IMR-90 (cell line): ENCODE measurements around the gene C17orf67. TPM values are rescaled to one million over a fixed set of nuclear protein-coding genes. Genes with fewer than 3 reads are reported as not detected.

Experiments
- ATAC-seq: fragments of 200-7000 bp; cut with Tn5 transposase; 2 replicates; pipeline ENCODE4 v1.9.1; 2020; ENCODE audit warnings: low read depth, mild to moderate bottlenecking, moderate library complexity
- BruUV-seq: library from RNA; stranded (reverse); fragments of 400-500 nt; replicated peaks from 2 replicates; lab custom pipeline; 2021; lab: Mats Ljungman, UMichigan
- CTCF ChIA-PET: fragments of 300-600 bp; formaldehyde crosslinking; extraction: SDS; loops from one replicate; lab custom pipeline; 2021; ENCODE audit warnings: antibody characterized with exemption; lab: Yijun Ruan, JAX
- POLR2A ChIA-PET: fragments of 300-600 bp; sonication (Branson Sonifier 250); formaldehyde crosslinking; loops from one replicate; lab custom pipeline; 2022; ENCODE audit warnings: antibody characterized with exemption; ENCODE audit not compliant: unreplicated experiment; lab: Charles Lee
- DNase-seq: peaks from one replicate; pipeline ENCODE4 v3.0.0; 2013
- H2AFZ ChIP-seq: replicated peaks from 2 replicates; pipeline ENCODE3; 2013; ENCODE audit warnings: low read length, mild to moderate bottlenecking; ENCODE audit not compliant: poor library complexity
- H2AK5ac ChIP-seq: 2 replicates; pipeline ENCODE4 v1.6.1; 2013; ENCODE audit warnings: low read depth, low read length, inconsistent platforms
- H2AK9ac ChIP-seq: replicated peaks from 2 replicates; pipeline ENCODE3; 2013; ENCODE audit warnings: mild to moderate bottlenecking, low read depth, low read length, moderate library complexity; ENCODE audit not compliant: poor library complexity
- H2BK120ac ChIP-seq: 2 replicates; pipeline ENCODE4 v1.6.1; 2013; ENCODE audit warnings: low read depth, low read length, inconsistent platforms
- H2BK15ac ChIP-seq: 3 replicates; pipeline ENCODE4 v1.6.1; 2013; ENCODE audit warnings: low read depth, low read length, inconsistent platforms
- H2BK20ac ChIP-seq: 2 replicates; pipeline ENCODE4 v1.6.1; 2013; ENCODE audit warnings: low read depth, mild to moderate bottlenecking, inconsistent platforms, low read length, moderate library complexity
- H2BK5ac ChIP-seq: 2 replicates; pipeline ENCODE4 v1.6.1; 2013; ENCODE audit warnings: mild to moderate bottlenecking, low read depth, low read length, inconsistent platforms; ENCODE audit not compliant: poor library complexity, severe bottlenecking
- H3K14ac ChIP-seq: replicated peaks from 2 replicates; pipeline ENCODE4 v1.6.1; 2013; ENCODE audit warnings: low read depth, low read length, inconsistent platforms
- H3K18ac ChIP-seq: 2 replicates; pipeline ENCODE4 v1.6.1; 2013; ENCODE audit warnings: low read depth, low read length, control low read depth
- H3K23ac ChIP-seq: 2 replicates; pipeline ENCODE4 v1.6.1; 2013; ENCODE audit warnings: low read depth, low read length, inconsistent platforms
- H3K27ac ChIP-seq: 2 replicates; pipeline ENCODE4 v1.5.1; 2013; ENCODE audit warnings: mild to moderate bottlenecking, control low read depth, low read length; ENCODE audit not compliant: insufficient read depth
- H3K27me3 ChIP-seq: 2 replicates; pipeline ENCODE4 v1.6.1; 2013; ENCODE audit warnings: low read length; ENCODE audit not compliant: control insufficient read depth, insufficient read depth
- H3K36me3 ChIP-seq: 2 replicates; pipeline ENCODE4 v1.6.1; 2013; ENCODE audit warnings: low read length, mixed read lengths; ENCODE audit not compliant: control insufficient read depth, insufficient read depth
- H3K4ac ChIP-seq: 2 replicates; pipeline ENCODE4 v1.6.1; 2013; ENCODE audit warnings: low read depth, low read length, inconsistent platforms
- H3K4me1 ChIP-seq: 2 replicates; pipeline ENCODE4 v1.6.1; 2013; ENCODE audit warnings: low read length, mixed read lengths; ENCODE audit not compliant: control insufficient read depth, insufficient read depth
- H3K4me2 ChIP-seq: 2 replicates; pipeline ENCODE4 v1.6.1; 2013; ENCODE audit warnings: low read depth, mild to moderate bottlenecking, control low read depth, low read length, moderate library complexity
- H3K4me3 ChIP-seq: 2 replicates; pipeline ENCODE4 v1.5.1; 2013; ENCODE audit warnings: low read depth, mild to moderate bottlenecking, control low read depth, low read length, moderate library complexity; ENCODE audit not compliant: insufficient read depth
- H3K56ac ChIP-seq: 2 replicates; pipeline ENCODE4 v1.6.1; 2013; ENCODE audit warnings: low read length, inconsistent platforms; ENCODE audit not compliant: insufficient read depth; ENCODE audit errors: extremely low read depth
- H3K79me1 ChIP-seq, 2 experiments: 2 replicates each; pipeline ENCODE4 v1.6.1; 2013; ENCODE audit warnings: low read length in 2 of 2, inconsistent platforms in 1 of 2, low read depth in 1 of 2
- H3K9ac ChIP-seq: 2 replicates; pipeline ENCODE4 v1.6.1; 2013; ENCODE audit warnings: low read depth, low read length, control low read depth
- H3K9me1 ChIP-seq: 2 replicates; pipeline ENCODE4 v1.6.1; 2013; ENCODE audit warnings: low read length, inconsistent platforms; ENCODE audit not compliant: insufficient read depth
- H3K9me3 ChIP-seq: 2 replicates; pipeline ENCODE4 v1.6.1; 2013; ENCODE audit warnings: low read length; ENCODE audit not compliant: control insufficient read depth, insufficient read depth
- H4K20me1 ChIP-seq: 2 replicates; pipeline ENCODE4 v1.6.1; 2013; ENCODE audit warnings: low read length, inconsistent platforms; ENCODE audit not compliant: insufficient read depth
- H4K5ac ChIP-seq: 2 replicates; pipeline ENCODE4 v1.6.1; 2013; ENCODE audit warnings: mild to moderate bottlenecking, low read depth, low read length, control low read depth
- H4K8ac ChIP-seq, 2 experiments: 2 replicates each; pipeline ENCODE4 v1.6.1; 2013; ENCODE audit warnings: low read depth in 2 of 2, low read length in 2 of 2, control low read depth in 1 of 2, inconsistent platforms in 1 of 2
- H4K91ac ChIP-seq: 2 replicates; pipeline ENCODE4 v1.6.1; 2013; ENCODE audit warnings: low read depth, low read length, inconsistent platforms; ENCODE audit not compliant: insufficient read depth
- BHLHE40 ChIP-seq: fragments of 150-350 bp; IDR thresholded peaks from 2 replicates; pipeline ENCODE4 v1.6.1; 2016; ENCODE audit warnings: mild to moderate bottlenecking, low read depth, low read length
- CEBPB ChIP-seq: IDR thresholded peaks from 2 replicates; pipeline ENCODE4 v1.6.1; 2012; ENCODE audit warnings: low read depth, low read length, improper control_type of control experiment
- CHD1 ChIP-seq: IDR thresholded peaks from 2 replicates; pipeline ENCODE4 v1.6.1; 2012; ENCODE audit warnings: low read depth, low read length, improper control_type of control experiment
- FOS ChIP-seq: fragments of 150-350 bp; IDR thresholded peaks from 2 replicates; pipeline ENCODE4 v1.6.1; 2016; ENCODE audit warnings: low read depth, low read length
- MAZ ChIP-seq: IDR thresholded peaks from 2 replicates; pipeline ENCODE4 v1.6.1; 2012; ENCODE audit warnings: low read depth, mild to moderate bottlenecking, low read length, improper control_type of control experiment, moderate library complexity, borderline replicate concordance
- MXI1 ChIP-seq: IDR thresholded peaks from 2 replicates; pipeline ENCODE4 v1.6.1; 2012; ENCODE audit warnings: low read depth, mild to moderate bottlenecking, low read length, moderate library complexity, borderline replicate concordance
- NFE2L2 ChIP-seq: fragments of 150-350 bp; IDR thresholded peaks from 2 replicates; pipeline ENCODE4 v1.6.1; 2016; ENCODE audit warnings: low read depth, mild to moderate bottlenecking, low read length
- POLR2A ChIP-seq: IDR thresholded peaks from 2 replicates; pipeline ENCODE4 v1.6.1; 2012; ENCODE audit warnings: mild to moderate bottlenecking, low read depth, low read length
- RCOR1 ChIP-seq: IDR thresholded peaks from 2 replicates; pipeline ENCODE4 v1.6.1; 2012; ENCODE audit warnings: mild to moderate bottlenecking, low read length, improper control_type of control experiment; ENCODE audit not compliant: insufficient replicate concordance
- SMC3 ChIP-seq: fragments of 150-350 bp; IDR thresholded peaks from 2 replicates; pipeline ENCODE4 v1.6.1; 2016; ENCODE audit warnings: low read depth, mild to moderate bottlenecking, antibody characterized with exemption, low read length, moderate library complexity
- whole genome bisulfite sequencing, 2 experiments: methylation state at CpG; one replicate each; pipeline versions ENCODE4 v1.1.5 to v1.1.7; 2013; ENCODE audit warnings: missing lambda C conversion rate in 2 of 2; ENCODE audit not compliant: insufficient read length in 1 of 2; ENCODE audit errors: extremely low coverage in 2 of 2; 5-methylcytosine and 5-hydroxymethylcytosine counted together
- dilution Hi-C: fragments of 300-500 bp; cut with HindIII; formaldehyde crosslinking; loops from one replicate; pipeline ENCODE4 v1.14.3; 2018; ENCODE audit warnings: low sequenced_read_pairs; ENCODE audit not compliant: unreplicated experiment
- in situ Hi-C: fragments of 300-500 bp; cut with MboI; formaldehyde crosslinking; loops from 3 replicates; pipeline ENCODE4 v1.14.3; 2019; ENCODE audit warnings: low sequenced_read_pairs, inconsistent platforms, mixed read lengths
- intact Hi-C: fragments of 100-400 bp; cut with micrococcal nuclease; formaldehyde crosslinking; loops from 2 replicates; pipeline ENCODE4 v1.10.0; 2022
- polyA plus RNA-seq, 3 experiments: library from polyadenylated mRNA; depleted of rRNA; stranded (reverse); fragments of >200 nt; gene quantifications; 2 replicates each; pipeline ENCODE4 v1.2.3, GENCODE V29; 2012; ENCODE audit warnings: low replicate concordance in 1 of 3
- total RNA-seq: library from RNA; depleted of rRNA; stranded (reverse); fragments of >200 nt; gene quantifications from 2 replicates; pipeline ENCODE4 v1.2.3, GENCODE V29; 2012
- TF ChIP-seq, protein P1 (sequence below): fragments of 150-350 bp; IDR thresholded peaks from 2 replicates; pipeline ENCODE4 v1.6.1; 2016; ENCODE audit warnings: low read depth, mild to moderate bottlenecking, low read length, moderate library complexity, borderline replicate concordance
- TF ChIP-seq, protein P2 (sequence below): conservative IDR thresholded peaks from 2 replicates; pipeline ENCODE4 v1.5.1; 2012; ENCODE audit warnings: mild to moderate bottlenecking, low read depth, low read length, improper control_type of control experiment
- TF ChIP-seq, protein P3 (sequence below): fragments of 150-350 bp; IDR thresholded peaks from 2 replicates; pipeline ENCODE4 v1.6.1; 2017; ENCODE audit warnings: mild to moderate bottlenecking, antibody characterized with exemption, low read length, low read depth

C17orf67 gene
- total and polyA plus RNA-seq, 2 of the 4 experiments (the other 2 are of a cell fraction) = 0.18 to 1.1 TPM

DNA sequence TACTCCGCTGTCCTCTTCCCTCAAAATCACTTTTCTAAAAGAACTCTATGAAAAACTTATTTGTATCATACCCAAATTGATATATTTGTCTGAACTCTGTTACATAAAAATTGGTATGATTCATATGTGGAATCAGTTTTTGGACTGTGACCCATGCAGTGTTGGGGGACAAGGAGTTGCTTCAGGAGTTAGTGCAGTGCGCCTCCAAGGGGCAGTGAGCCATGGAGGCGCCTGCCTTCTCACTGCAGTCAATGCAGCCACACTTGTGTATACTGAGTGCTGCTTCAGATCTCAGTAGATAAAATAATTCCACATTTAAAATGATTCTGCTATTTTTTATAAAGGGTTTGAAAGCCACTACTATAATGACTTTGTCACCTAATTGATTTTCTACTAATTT is 32.8 kb upstream of the C17orf67 start:
- Histone ChIP-seq H3K56ac (no peak overlapping the region), H2BK15ac (no peak overlapping the region), H3K4me2 (no peak overlapping the region), H3K9ac (no peak overlapping the region), H3K79me1 (no peaks in the 10 kb centered on the region), H2AK9ac (no peak overlapping the region), H2AK5ac (no peak overlapping the region), H3K14ac (no peak overlapping the region), H4K8ac (no peak overlapping the region), H4K5ac (no peak overlapping the region), H2BK20ac (no peak overlapping the region), H3K23ac (no peak overlapping the region), H2AFZ (no peak overlapping the region), H4K91ac (no peak overlapping the region), H3K36me3 (peaks cover 6% of the 10 kb centered on the region), H3K9me1 (peaks cover 5% of the 10 kb centered on the region; the same call in 1 of the 2 replicates), H2BK120ac (no peak overlapping the region), H3K27me3 (no peaks in the 10 kb centered on the region), H3K4me3 (no peak overlapping the region), H3K4me1 (peaks cover 4% of the 10 kb centered on the region), H3K4ac (no peak overlapping the region), H4K20me1 (no peaks in the 10 kb centered on the region), H3K9me3 (no peaks in the 10 kb centered on the region), H3K27ac (no peak overlapping the region), H3K18ac (no peak overlapping the region), H2BK5ac (no peak overlapping the region)
- no peak for ATAC-seq
- no CpG with 5 or more reads among the region's 3 CpGs for WGBS, 2 experiments
- ChIA-PET POLR2A (no interaction called here), CTCF (no interaction called here)
- no TSS peak for BruUV-seq
- in situ Hi-C loops = no loop called here
- DNase-seq = no peak
- dilution Hi-C loops = no loop called here
- intact Hi-C loops = no loop called here
- no peak for TF ChIP-seq CEBPB
- TF ChIP-seq BHLHE40 = no peak
- TF ChIP-seq MAZ = no peak
- no peak for TF ChIP-seq RCOR1
- TF ChIP-seq FOS = no peak
- TF ChIP-seq NFE2L2 = no peak
- TF ChIP-seq SMC3 = no peak
- TF ChIP-seq, protein P1, sequence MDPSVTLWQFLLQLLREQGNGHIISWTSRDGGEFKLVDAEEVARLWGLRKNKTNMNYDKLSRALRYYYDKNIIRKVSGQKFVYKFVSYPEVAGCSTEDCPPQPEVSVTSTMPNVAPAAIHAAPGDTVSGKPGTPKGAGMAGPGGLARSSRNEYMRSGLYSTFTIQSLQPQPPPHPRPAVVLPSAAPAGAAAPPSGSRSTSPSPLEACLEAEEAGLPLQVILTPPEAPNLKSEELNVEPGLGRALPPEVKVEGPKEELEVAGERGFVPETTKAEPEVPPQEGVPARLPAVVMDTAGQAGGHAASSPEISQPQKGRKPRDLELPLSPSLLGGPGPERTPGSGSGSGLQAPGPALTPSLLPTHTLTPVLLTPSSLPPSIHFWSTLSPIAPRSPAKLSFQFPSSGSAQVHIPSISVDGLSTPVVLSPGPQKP = no peak
- TF ChIP-seq CHD1 = no peak
- no peak for TF ChIP-seq POLR2A
- no peak for TF ChIP-seq MXI1
- TF ChIP-seq, protein P2, sequence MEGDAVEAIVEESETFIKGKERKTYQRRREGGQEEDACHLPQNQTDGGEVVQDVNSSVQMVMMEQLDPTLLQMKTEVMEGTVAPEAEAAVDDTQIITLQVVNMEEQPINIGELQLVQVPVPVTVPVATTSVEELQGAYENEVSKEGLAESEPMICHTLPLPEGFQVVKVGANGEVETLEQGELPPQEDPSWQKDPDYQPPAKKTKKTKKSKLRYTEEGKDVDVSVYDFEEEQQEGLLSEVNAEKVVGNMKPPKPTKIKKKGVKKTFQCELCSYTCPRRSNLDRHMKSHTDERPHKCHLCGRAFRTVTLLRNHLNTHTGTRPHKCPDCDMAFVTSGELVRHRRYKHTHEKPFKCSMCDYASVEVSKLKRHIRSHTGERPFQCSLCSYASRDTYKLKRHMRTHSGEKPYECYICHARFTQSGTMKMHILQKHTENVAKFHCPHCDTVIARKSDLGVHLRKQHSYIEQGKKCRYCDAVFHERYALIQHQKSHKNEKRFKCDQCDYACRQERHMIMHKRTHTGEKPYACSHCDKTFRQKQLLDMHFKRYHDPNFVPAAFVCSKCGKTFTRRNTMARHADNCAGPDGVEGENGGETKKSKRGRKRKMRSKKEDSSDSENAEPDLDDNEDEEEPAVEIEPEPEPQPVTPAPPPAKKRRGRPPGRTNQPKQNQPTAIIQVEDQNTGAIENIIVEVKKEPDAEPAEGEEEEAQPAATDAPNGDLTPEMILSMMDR = no peak
- TF ChIP-seq, protein P3, sequence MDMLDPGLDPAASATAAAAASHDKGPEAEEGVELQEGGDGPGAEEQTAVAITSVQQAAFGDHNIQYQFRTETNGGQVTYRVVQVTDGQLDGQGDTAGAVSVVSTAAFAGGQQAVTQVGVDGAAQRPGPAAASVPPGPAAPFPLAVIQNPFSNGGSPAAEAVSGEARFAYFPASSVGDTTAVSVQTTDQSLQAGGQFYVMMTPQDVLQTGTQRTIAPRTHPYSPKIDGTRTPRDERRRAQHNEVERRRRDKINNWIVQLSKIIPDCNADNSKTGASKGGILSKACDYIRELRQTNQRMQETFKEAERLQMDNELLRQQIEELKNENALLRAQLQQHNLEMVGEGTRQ = no peak
